Activated T-helper 1 cell treated with anti-CD3 and anti-CD28 coated beads, Interleukin-12 subunit alpha, Interleukin-12 subunit beta, Interleukin-2, Interleukin-4 antibody, amounts not matched to agents 30 ng/mL and 10 ng/mL and 1 ng/mL, durations not matched to agents 14 hours and 24 hours and 36 hours (primary cell): ENCODE results near the gene PSD4. TPM values are rescaled to one million over a fixed set of nuclear protein-coding genes. Genes with fewer than 3 reads are reported as not detected.

Experiments
- DNase-seq: peaks from one replicate; pipeline ENCODE4 v3.0.0; 2021; ENCODE audit warnings: low spot score
- H3K27ac Mint-ChIP-seq: one replicate; pipeline ENCODE4 v1.8.0; 2021; ENCODE audit warnings: mild to moderate bottlenecking, mixed read lengths
- H3K27me3 Mint-ChIP-seq: one replicate; pipeline ENCODE4 v1.8.0; 2022; ENCODE audit warnings: mild to moderate bottlenecking, moderate library complexity, mixed read lengths; ENCODE audit not compliant: insufficient read depth
- H3K36me3 Mint-ChIP-seq: one replicate; pipeline ENCODE4 v1.8.0; 2021; ENCODE audit warnings: low read depth, mixed read lengths
- H3K4me1 Mint-ChIP-seq: one replicate; pipeline ENCODE4 v1.8.0; 2021; ENCODE audit warnings: low read depth, mixed read lengths
- H3K4me3 Mint-ChIP-seq: one replicate; pipeline ENCODE4 v1.8.0; 2021; ENCODE audit warnings: mild to moderate bottlenecking, moderate library complexity, mixed read lengths
- H3K9me3 Mint-ChIP-seq: one replicate; pipeline ENCODE4 v1.8.0; 2021; ENCODE audit warnings: mixed read lengths
- intact Hi-C: fragments of 100-400 bp; cut with micrococcal nuclease; formaldehyde crosslinking; loops from one replicate; pipeline ENCODE4 v1.15.1; 2024
- total RNA-seq: library from RNA; stranded (reverse); gene quantifications from 2 replicates; pipeline ENCODE4 v1.2.3, GENCODE V29; 2022

Gene PSD4
- total RNA-seq, 1 donor from 2014 or later, result 257 TPM

- intact Hi-C loops, result loop anchor here (5.0 kb wide), 1 partner anchor 191 kb away; no protein-coding TSS in a partner anchor
- DNase-seq, result no peak
- peaks cover 43% of the 10 kb centered on the region for H3K36me3 Mint-ChIP-seq
- peaks cover 30% of the 10 kb centered on the region for H3K4me1 Mint-ChIP-seq
- H3K27me3 Mint-ChIP-seq, result no peaks in the 10 kb centered on the region
- no peak overlapping the region for H3K4me3 Mint-ChIP-seq
- H3K27ac Mint-ChIP-seq, result no peak overlapping the region
- H3K9me3 Mint-ChIP-seq, result no peaks in the 10 kb centered on the region
Observed at GRCh38 chr2:113200736-113201490, 27.1 kb downstream of the PSD4 start.

GRCh38 chr2:113201496-113202304 lies 27.9 kb downstream of the PSD4 start:
- H3K27me3 Mint-ChIP-seq, result no peaks in the 10 kb centered on the region
- no peak overlapping the region for H3K27ac Mint-ChIP-seq
- H3K4me1 Mint-ChIP-seq, result peaks cover 22% of the 10 kb centered on the region
- H3K9me3 Mint-ChIP-seq, result no peaks in the 10 kb centered on the region
- DNase-seq, result no peak
- peaks cover 36% of the 10 kb centered on the region for H3K36me3 Mint-ChIP-seq
- intact Hi-C loops, result loop anchor here (5.0 kb wide), 1 partner anchor 191 kb away; no protein-coding TSS in a partner anchor
- H3K4me3 Mint-ChIP-seq, result no peak overlapping the region

DNA sequence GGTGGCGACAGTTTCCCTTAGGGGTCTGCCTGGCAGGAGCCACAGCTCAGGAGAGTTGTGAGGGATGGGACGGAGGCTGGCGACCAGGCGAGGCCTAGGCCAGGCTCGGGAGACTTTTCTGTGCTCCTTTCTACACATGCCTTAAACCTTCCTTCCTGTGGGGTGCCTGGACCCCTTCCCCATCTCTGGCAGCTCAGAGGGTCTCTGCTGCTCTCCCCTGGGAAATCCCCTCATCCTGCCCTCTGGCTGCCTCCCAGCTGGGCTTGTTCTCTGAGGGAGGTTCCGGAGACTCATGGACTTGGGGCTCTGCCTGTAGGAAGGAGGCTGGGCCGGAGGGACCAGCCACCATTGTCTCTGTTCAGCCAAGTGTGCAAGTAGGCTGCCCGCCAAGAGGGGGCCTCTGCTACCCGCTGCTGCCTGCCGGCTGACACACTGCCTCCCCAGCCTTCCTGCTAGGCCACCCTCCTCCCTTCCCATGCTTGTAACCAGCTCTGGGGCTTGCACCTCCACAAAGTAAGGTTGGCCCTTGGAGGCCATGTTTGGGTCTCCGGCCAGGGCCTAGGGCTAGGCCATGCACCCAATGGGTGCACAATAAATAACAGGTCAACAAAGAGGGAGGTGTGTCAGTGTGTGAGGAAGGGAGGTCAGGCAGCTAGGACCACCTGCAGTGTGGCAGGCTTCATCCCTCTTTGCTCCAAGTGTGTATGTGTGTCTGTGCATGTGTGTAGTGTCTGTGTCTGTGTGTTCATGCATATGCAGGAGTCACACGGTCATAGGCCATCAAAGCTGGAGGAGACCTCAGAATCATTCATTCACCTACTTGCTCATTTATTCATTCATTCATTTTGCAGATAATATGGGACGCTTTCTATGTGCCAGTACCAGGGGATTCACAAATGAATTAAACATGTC lies 28.8 kb downstream of the PSD4 start:
- intact Hi-C loops, result loop anchor here (5.0 kb wide), 1 partner anchor 190 kb away; no protein-coding TSS in a partner anchor
- Mint-ChIP-seq H3K36me3 (peaks cover 28% of the 10 kb centered on the region), H3K9me3 (no peaks in the 10 kb centered on the region), H3K4me3 (no peak overlapping the region), H3K27ac (peak overlapping the region; percentile 36), H3K4me1 (peaks cover 14% of the 10 kb centered on the region), H3K27me3 (no peaks in the 10 kb centered on the region)
- no peak for DNase-seq

GRCh38 chr2:113203217-113203530 lies 29.4 kb downstream of the PSD4 start:
- intact Hi-C loops, result loop anchor here (5.0 kb wide), 1 partner anchor 189 kb away; no protein-coding TSS in a partner anchor
- Mint-ChIP-seq H3K27ac (no peak overlapping the region), H3K36me3 (peaks cover 26% of the 10 kb centered on the region)

GRCh38 chr2:113203901-113204519 lies 30.2 kb downstream of the PSD4 start:
- intact Hi-C loops, result loop anchor here (1.0 to 5.0 kb wide), 6 partner anchors 31 to 188 kb away; no protein-coding TSS in a partner anchor
- H3K4me1 Mint-ChIP-seq, result peaks cover 14% of the 10 kb centered on the region
- H3K36me3 Mint-ChIP-seq, result peaks cover 27% of the 10 kb centered on the region
- no peaks in the 10 kb centered on the region for H3K27me3 Mint-ChIP-seq
- no peaks in the 10 kb centered on the region for H3K9me3 Mint-ChIP-seq
- H3K4me3 Mint-ChIP-seq, result no peak overlapping the region
- peak; percentile 63 for DNase-seq
- H3K27ac Mint-ChIP-seq, result peak overlapping the region; percentile 23

More at GRCh38 chr2:113203217-113203530, 29.4 kb downstream of the PSD4 start:
- H3K4me1 Mint-ChIP-seq, result peaks cover 14% of the 10 kb centered on the region
- H3K9me3 Mint-ChIP-seq, result no peaks in the 10 kb centered on the region
- H3K27me3 Mint-ChIP-seq, result no peaks in the 10 kb centered on the region
- no peak for DNase-seq
- H3K4me3 Mint-ChIP-seq, result no peak overlapping the region

DNA sequence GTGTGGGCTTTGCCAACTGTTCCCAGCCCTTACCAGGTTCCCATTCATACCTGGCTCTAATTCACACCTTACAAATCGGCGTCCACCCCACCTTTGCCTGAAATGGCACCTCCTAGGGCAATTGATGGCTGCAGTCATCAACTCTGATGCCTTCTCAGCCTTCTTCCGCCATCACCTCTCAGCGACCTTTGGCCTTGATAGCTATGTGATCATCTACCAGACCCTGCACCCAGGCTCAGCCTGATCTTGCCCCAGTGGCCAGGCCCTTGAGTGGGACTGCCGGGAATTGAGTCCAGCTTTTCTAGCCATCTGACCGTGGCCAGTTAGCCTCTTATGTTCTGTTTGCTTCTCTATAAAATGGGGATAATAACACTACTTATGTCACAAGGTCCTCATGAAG lies 32.5 kb downstream of the PSD4 start:
- H3K4me1 Mint-ChIP-seq, result peaks cover 14% of the 10 kb centered on the region
- H3K27ac Mint-ChIP-seq, result no peak overlapping the region
- H3K36me3 Mint-ChIP-seq, result peaks cover 12% of the 10 kb centered on the region
- no peaks in the 10 kb centered on the region for H3K27me3 Mint-ChIP-seq
- intact Hi-C loops, result no loop called here
- no peak for DNase-seq
- no peak overlapping the region for H3K4me3 Mint-ChIP-seq
- H3K9me3 Mint-ChIP-seq, result no peaks in the 10 kb centered on the region

- no peak for DNase-seq
- Mint-ChIP-seq H3K36me3 (peaks cover 12% of the 10 kb centered on the region), H3K9me3 (no peaks in the 10 kb centered on the region), H3K4me3 (no peak overlapping the region), H3K4me1 (peaks cover 14% of the 10 kb centered on the region), H3K27ac (no peak overlapping the region), H3K27me3 (peaks cover 2% of the 10 kb centered on the region)
- intact Hi-C loops, result no loop called here
Observed at GRCh38 chr2:113207021-113207420, 33.2 kb downstream of the PSD4 start.

DNA sequence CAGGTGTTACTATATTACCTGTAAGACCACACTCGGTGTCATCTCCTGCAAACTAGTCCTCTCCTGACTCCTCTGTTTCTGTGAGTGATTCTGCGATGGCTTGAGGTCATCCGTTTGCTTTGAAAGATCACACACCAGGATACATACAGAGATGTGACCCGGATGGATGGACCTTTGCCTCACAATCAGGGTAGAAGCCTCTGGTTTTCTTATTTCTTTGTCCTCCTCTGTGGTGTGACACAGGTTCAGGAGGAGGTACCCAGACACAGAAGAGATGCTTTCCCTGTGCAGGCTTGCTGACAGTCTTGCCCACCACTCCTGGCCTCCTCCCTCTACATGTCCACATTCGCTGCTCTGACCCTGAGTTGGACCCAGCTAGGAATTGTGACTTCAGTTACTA lies 34.6 kb downstream of the PSD4 start:
- Mint-ChIP-seq H3K9me3 (no peaks in the 10 kb centered on the region), H3K27me3 (peaks cover 5% of the 10 kb centered on the region), H3K4me1 (peaks cover 7% of the 10 kb centered on the region), H3K4me3 (no peak overlapping the region), H3K36me3 (peaks cover 5% of the 10 kb centered on the region), H3K27ac (no peak overlapping the region)
- no peak for DNase-seq
- intact Hi-C loops, result no loop called here

- H3K4me1 Mint-ChIP-seq, result peaks cover 2% of the 10 kb centered on the region
- no peak overlapping the region for H3K4me3 Mint-ChIP-seq
- peaks cover 2% of the 10 kb centered on the region for H3K36me3 Mint-ChIP-seq
- no peak for DNase-seq
- intact Hi-C loops, result no loop called here
- no peak overlapping the region for H3K27ac Mint-ChIP-seq
- no peaks in the 10 kb centered on the region for H3K9me3 Mint-ChIP-seq
- peaks cover 7% of the 10 kb centered on the region for H3K27me3 Mint-ChIP-seq
Observed at GRCh38 chr2:113209011-113209645, 35.4 kb downstream of the PSD4 start.

DNA sequence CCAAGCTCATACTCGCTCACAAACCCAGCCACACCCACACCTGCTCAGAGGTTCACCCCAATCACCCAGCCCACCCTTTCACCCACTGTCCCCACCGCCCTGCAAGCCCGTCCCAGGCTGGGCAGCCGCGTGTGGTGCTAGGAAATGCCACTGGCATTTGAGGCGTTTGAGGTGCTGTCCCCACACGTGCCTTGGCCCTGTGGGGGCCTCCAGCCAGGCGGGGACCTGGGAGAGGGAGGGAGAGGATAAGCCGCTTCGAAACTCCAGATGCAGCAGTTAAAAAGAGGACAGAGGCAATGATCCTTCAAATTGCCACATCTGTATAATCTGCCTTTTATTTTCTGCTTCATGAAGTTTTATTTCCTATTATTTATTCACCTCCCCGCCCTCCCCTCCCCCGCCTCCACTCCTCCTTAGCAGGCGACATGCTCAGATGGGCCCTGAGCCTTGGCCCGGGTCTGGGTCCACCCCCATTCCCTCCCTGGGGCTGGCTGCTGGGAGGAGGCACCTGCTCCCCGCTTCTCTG lies 35.9 kb downstream of the PSD4 start:
- no peak for DNase-seq
- Mint-ChIP-seq H3K9me3 (no peaks in the 10 kb centered on the region), H3K4me1 (peaks cover 4% of the 10 kb centered on the region), H3K27ac (no peak overlapping the region), H3K27me3 (peaks cover 7% of the 10 kb centered on the region), H3K4me3 (no peak overlapping the region), H3K36me3 (peaks cover 2% of the 10 kb centered on the region)
- intact Hi-C loops, result no loop called here

- Mint-ChIP-seq H3K4me3 (no peak overlapping the region), H3K27me3 (peaks cover 7% of the 10 kb centered on the region), H3K9me3 (no peaks in the 10 kb centered on the region), H3K36me3 (peaks cover 2% of the 10 kb centered on the region), H3K27ac (no peak overlapping the region), H3K4me1 (peaks cover 7% of the 10 kb centered on the region)
- intact Hi-C loops, result no loop called here
- no peak for DNase-seq
Observed at GRCh38 chr2:113211226-113212105, 37.7 kb downstream of the PSD4 start.
